Neuronal stem cell (in vitro differentiated cells): ENCODE results near the gene HTRA3.
A peak's percentile ranks its signal among the peaks of the same experiment; 100 is the strongest.

Experiments
- DNase-seq: peaks from one replicate; pipeline ENCODE4 v3.0.0-alpha.2; 2013; ENCODE audit warnings: low spot score
- H2AFZ ChIP-seq: one replicate; pipeline ENCODE4 v1.6.1; 2013; ENCODE audit warnings: mild to moderate bottlenecking, low read length, inconsistent platforms
- H2AK5ac ChIP-seq: 2 replicates; pipeline ENCODE4 v1.6.1; 2013; ENCODE audit warnings: low read depth, mild to moderate bottlenecking, inconsistent platforms, low read length, moderate library complexity, mixed read lengths
- H2BK120ac ChIP-seq: 2 replicates; pipeline ENCODE4 v1.6.1; 2013; ENCODE audit warnings: low read depth, mild to moderate bottlenecking, inconsistent platforms, low read length, moderate library complexity, mixed read lengths
- H2BK12ac ChIP-seq: one replicate; pipeline ENCODE4 v1.6.1; 2013; ENCODE audit warnings: low read length, inconsistent platforms
- H2BK15ac ChIP-seq: 2 replicates; pipeline ENCODE4 v1.6.1; 2013; ENCODE audit warnings: mild to moderate bottlenecking, low read length, inconsistent platforms, mixed read lengths
- H2BK5ac ChIP-seq: one replicate; pipeline ENCODE4 v1.6.1; 2013; ENCODE audit warnings: inconsistent platforms, mild to moderate bottlenecking, low read length, moderate library complexity
- H3K14ac ChIP-seq: one replicate; pipeline ENCODE4 v1.6.1; 2013; ENCODE audit warnings: low read length, inconsistent platforms
- H3K18ac ChIP-seq: 2 replicates; pipeline ENCODE4 v1.6.1; 2013; ENCODE audit warnings: low read length, inconsistent platforms
- H3K23ac ChIP-seq: 2 replicates; pipeline ENCODE4 v1.6.1; 2013; ENCODE audit warnings: low read depth, mild to moderate bottlenecking, mixed read lengths, low read length, inconsistent platforms; ENCODE audit not compliant: poor library complexity
- H3K27ac ChIP-seq: replicated peaks from 3 replicates; pipeline ENCODE4 v1.5.1; 2013; ENCODE audit warnings: low read length, inconsistent platforms
- H3K27me3 ChIP-seq, 3 experiments: 2 replicates each; pipeline ENCODE4 v1.6.1; 2013; ENCODE audit warnings: low read length in 3 of 3, mild to moderate bottlenecking in 2 of 3, inconsistent platforms in 1 of 3, low read depth in 1 of 3, mixed read lengths in 1 of 3, moderate library complexity in 1 of 3; ENCODE audit not compliant: control insufficient read depth in 3 of 3, insufficient read depth in 3 of 3
- H3K36me3 ChIP-seq, 2 donors: replicated peaks in 1 of 2; 2 replicates each; pipeline ENCODE4 v1.6.1; 2013; ENCODE audit warnings: low read length in 2 of 2; ENCODE audit not compliant: control insufficient read depth in 2 of 2, insufficient read depth in 2 of 2
- H3K4ac ChIP-seq: 2 replicates; pipeline ENCODE4 v1.6.1; 2013; ENCODE audit warnings: inconsistent platforms, mild to moderate bottlenecking, low read length, moderate library complexity
- H3K4me1 ChIP-seq, 2 donors: 1 replicate in 1 of 2; 2 replicates in 1 of 2; pipeline ENCODE4 v1.6.1; 2013; ENCODE audit warnings: low read length in 2 of 2, low read depth in 1 of 2; ENCODE audit not compliant: control insufficient read depth in 2 of 2, insufficient read depth in 1 of 2
- H3K4me2 ChIP-seq: one replicate; pipeline ENCODE4 v1.6.1; 2013; ENCODE audit warnings: mild to moderate bottlenecking, low read length, inconsistent platforms; ENCODE audit not compliant: insufficient read depth, poor library complexity, severe bottlenecking
- H3K4me3 ChIP-seq, 2 donors: 2 replicates each; pipeline ENCODE4 v1.5.1; 2013; ENCODE audit warnings: low read length in 2 of 2, mild to moderate bottlenecking in 2 of 2, inconsistent platforms in 1 of 2, moderate library complexity in 1 of 2
- H3K79me1 ChIP-seq: one replicate; pipeline ENCODE4 v1.6.1; 2013; ENCODE audit warnings: low read depth, mild to moderate bottlenecking, inconsistent platforms, low read length, moderate library complexity
- H3K9ac ChIP-seq: one replicate; pipeline ENCODE4 v1.6.1; 2013; ENCODE audit warnings: mild to moderate bottlenecking, low read depth, low read length, inconsistent platforms; ENCODE audit not compliant: poor library complexity
- H3K9me3 ChIP-seq, 2 donors: replicated peaks in 1 of 2; 2 replicates each; pipeline versions ENCODE3 to v1.6.1; 2013; ENCODE audit warnings: low read length in 2 of 2, mild to moderate bottlenecking in 2 of 2, inconsistent platforms in 1 of 2, low read depth in 1 of 2, mixed read lengths in 1 of 2, moderate library complexity in 1 of 2; ENCODE audit not compliant: control insufficient read depth in 2 of 2, insufficient read depth in 1 of 2
- H4K8ac ChIP-seq: one replicate; pipeline ENCODE4 v1.6.1; 2013; ENCODE audit warnings: low read depth, mild to moderate bottlenecking, inconsistent platforms, low read length, moderate library complexity
- H4K91ac ChIP-seq: one replicate; pipeline ENCODE4 v1.6.1; 2013; ENCODE audit warnings: low read length, low read depth, mild to moderate bottlenecking, inconsistent platforms; ENCODE audit not compliant: poor library complexity
- WGBS, 2 donors: extraction: QIAGEN DNeasy Blood & Tissue Kit; methylation state at CpG; one replicate each; pipeline ENCODE4 v1.1.7; 2013; ENCODE audit warnings: missing lambda C conversion rate in 2 of 2, mixed read lengths in 1 of 2; ENCODE audit not compliant: insufficient read length in 2 of 2, insufficient replicate concordance in 1 of 2; ENCODE audit errors: extremely low coverage in 2 of 2; 5-methylcytosine and 5-hydroxymethylcytosine counted together

Gene HTRA3

DNA sequence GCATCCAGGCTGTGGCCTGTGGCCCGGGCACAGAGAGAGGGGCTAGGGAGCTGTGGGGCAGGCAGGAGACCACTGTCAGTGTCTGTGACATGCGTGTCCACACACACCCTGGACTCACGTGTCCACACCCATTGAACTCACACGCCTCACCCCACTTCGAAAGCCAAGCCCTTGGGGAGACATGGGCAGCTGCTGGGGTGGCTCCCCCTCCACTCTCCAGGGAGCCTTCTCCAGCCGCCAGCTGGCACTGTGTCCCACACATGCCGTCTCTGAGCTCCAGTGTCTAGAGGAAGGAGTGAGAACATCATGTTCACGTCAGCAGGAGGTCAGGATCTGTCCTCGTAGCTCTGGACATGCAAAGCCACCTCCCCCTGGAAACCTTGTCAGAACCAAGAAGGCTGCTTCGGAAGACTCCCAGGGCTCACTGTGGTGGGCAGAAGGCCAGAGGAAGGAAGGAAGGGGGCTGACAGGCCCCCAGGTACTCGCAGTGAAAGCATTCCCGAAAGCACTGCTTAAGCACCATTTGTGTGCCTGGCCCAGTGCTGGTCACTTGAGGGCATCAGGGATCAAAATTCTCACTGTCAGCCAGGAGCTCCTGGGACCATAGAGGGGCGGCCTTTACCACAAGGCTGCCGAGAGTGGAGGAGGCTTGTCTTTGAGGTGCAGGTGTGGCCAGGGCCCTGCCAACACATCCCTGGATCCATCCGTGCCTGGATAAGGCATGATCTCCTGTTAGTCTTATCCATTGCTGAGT is 61.4 kb downstream of the HTRA3 start:
- Histone ChIP-seq H2BK120ac (peak overlapping the region; percentile 67), H3K18ac (peak overlapping the region; percentile 87), H3K79me1 (no peaks in the 10 kb centered on the region), H3K4me3 (no peak overlapping the region), H3K4me1 (no peaks in the 10 kb centered on the region), H3K14ac (peak overlapping the region; percentile 66), H4K91ac (no peak overlapping the region), H3K27me3 (peaks cover 0 to 10% (median 0%) of the 10 kb centered on the region in 3 experiments), H4K8ac (peak overlapping the region; percentile 32), H3K27ac (no peak overlapping the region), H2BK12ac (no peak overlapping the region), H2BK15ac (peak overlapping the region; percentile 9), H3K23ac (no peak overlapping the region), H3K36me3 (no peaks in the 10 kb centered on the region), H3K9ac (no peak overlapping the region), H3K4me2 (no peak overlapping the region), H3K9me3 (peaks cover 0 to 1% of the 10 kb centered on the region in 2 donors), H2BK5ac (no peak overlapping the region), H3K4ac (no peak overlapping the region), H2AFZ (no peak overlapping the region), H2AK5ac (peak overlapping the region; percentile 78)
- no peak for DNase-seq
- no CpG with 5 or more reads among the region's 15 CpGs for WGBS, 2 donors

- Histone ChIP-seq H3K36me3 (no peaks in the 10 kb centered on the region), H2BK15ac (no peak overlapping the region), H2BK12ac (no peak overlapping the region), H3K4me1 (no peaks in the 10 kb centered on the region), H3K4me2 (no peak overlapping the region), H3K4me3 (no peak overlapping the region), H3K27ac (no peak overlapping the region), H3K9ac (no peak overlapping the region), H2BK5ac (no peak overlapping the region), H3K27me3 (peaks cover 0 to 10% (median 0%) of the 10 kb centered on the region in 3 experiments), H4K8ac (no peak overlapping the region), H3K23ac (no peak overlapping the region), H3K18ac (no peak overlapping the region), H2BK120ac (no peak overlapping the region), H3K79me1 (no peaks in the 10 kb centered on the region), H2AK5ac (no peak overlapping the region), H3K9me3 (peaks cover 0 to 4% of the 10 kb centered on the region in 2 donors), H4K91ac (no peak overlapping the region), H3K14ac (no peak overlapping the region), H2AFZ (no peak overlapping the region), H3K4ac (no peak overlapping the region)
- DNase-seq: no peak
- no CpG with 5 or more reads among the region's 6 CpGs for whole genome bisulfite sequencing, 2 donors
Measured at GRCh38 chr4:8331575-8331955, 62.0 kb downstream of the HTRA3 start.

- DNase-seq: no peak
- Histone ChIP-seq H3K4me1 (no peaks in the 10 kb centered on the region), H2BK12ac (no peak overlapping the region), H2AFZ (no peak overlapping the region), H3K4me3 (no peak overlapping the region), H3K18ac (peak overlapping the region; percentile 29), H4K91ac (no peak overlapping the region), H3K27me3 (peaks cover 0 to 10% (median 0%) of the 10 kb centered on the region in 3 experiments), H3K14ac (no peak overlapping the region), H2BK15ac (peak overlapping the region; percentile 23), H3K4ac (no peak overlapping the region), H2AK5ac (peak overlapping the region; percentile 17), H3K27ac (no peak overlapping the region), H4K8ac (no peak overlapping the region), H3K9me3 (peaks cover 0 to 3% of the 10 kb centered on the region in 2 donors), H2BK120ac (no peak overlapping the region), H3K4me2 (no peak overlapping the region), H3K79me1 (no peaks in the 10 kb centered on the region), H3K9ac (no peak overlapping the region), H2BK5ac (no peak overlapping the region), H3K36me3 (no peaks in the 10 kb centered on the region), H3K23ac (peak overlapping the region; percentile 86)
- no CpG with 5 or more reads among the region's 12 CpGs for WGBS, 2 donors
Measured at GRCh38 chr4:8332038-8332857, 62.7 kb downstream of the HTRA3 start.

DNA sequence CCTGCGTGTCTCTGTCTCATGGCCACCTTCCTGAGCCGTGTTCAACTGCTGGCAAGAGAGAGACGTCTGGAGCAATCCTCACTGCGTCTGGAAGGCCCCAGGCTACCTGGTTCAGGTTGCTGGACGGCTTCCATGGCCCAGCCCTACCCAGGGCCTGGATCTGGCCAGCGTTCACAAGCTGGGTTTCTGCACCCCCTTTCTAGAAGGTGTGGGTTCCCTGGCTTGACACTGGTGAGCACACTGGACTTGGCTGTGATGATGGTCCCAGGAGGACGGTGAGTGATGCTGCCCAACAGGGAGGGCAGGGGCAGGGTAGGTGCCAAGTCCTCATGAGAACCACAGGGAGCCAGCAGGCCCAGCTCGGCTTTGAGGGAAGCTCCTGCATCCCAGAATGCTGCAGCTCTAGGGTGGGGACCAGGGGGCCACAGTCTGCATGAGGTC is 63.4 kb downstream of the HTRA3 start:
- Histone ChIP-seq H2BK5ac (no peak overlapping the region), H3K4me2 (no peak overlapping the region), H3K79me1 (no peaks in the 10 kb centered on the region), H3K27ac (no peak overlapping the region), H4K91ac (no peak overlapping the region), H3K14ac (no peak overlapping the region), H2BK12ac (no peak overlapping the region), H3K9me3 (peaks cover 0 to 3% of the 10 kb centered on the region in 2 donors), H3K23ac (peak overlapping the region; percentile 86), H2AFZ (no peak overlapping the region), H3K4me3 (no peak overlapping the region), H3K18ac (no peak overlapping the region), H3K27me3 (peaks cover 0 to 10% (median 0%) of the 10 kb centered on the region in 3 experiments), H2BK120ac (no peak overlapping the region), H2AK5ac (no peak overlapping the region), H3K4me1 (no peaks in the 10 kb centered on the region), H3K9ac (no peak overlapping the region), H3K36me3 (no peaks in the 10 kb centered on the region), H4K8ac (no peak overlapping the region), H3K4ac (no peak overlapping the region), H2BK15ac (peak overlapping the region; percentile 23)
- no CpG with 5 or more reads among the region's 8 CpGs for WGBS, 2 donors
- no peak for DNase-seq
